ENCODE data around the gene ARHGAP24.

ARHGAP24 gene

DNA sequence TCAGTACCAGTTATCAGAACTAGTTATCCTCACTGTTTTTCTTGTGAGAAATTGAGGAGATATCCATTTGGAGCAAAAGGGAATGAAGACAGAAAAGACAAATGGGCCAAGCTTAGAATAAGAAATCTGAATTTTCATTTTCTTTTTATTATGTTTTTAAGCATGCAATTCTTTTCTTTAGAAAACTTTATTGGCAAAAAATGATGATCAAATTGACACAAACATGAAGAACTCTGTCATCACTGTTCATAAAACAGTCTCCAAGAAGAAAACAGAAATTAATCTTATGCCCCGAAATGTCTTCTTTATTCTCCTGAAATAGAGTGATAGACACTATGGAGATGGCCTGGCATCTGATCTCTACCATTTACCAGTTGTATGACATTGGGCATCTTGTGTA, 139.0 kb downstream of the ARHGAP24 start:
- Histone ChIP-seq H3K4me1 (ENCODE audit: control insufficient read depth in 1 of 2, insufficient read depth in 1 of 2, low read depth in 1 of 2, low read length in 1 of 2) (peaks cover 3 to 18% of the 10 kb centered on the region in 2 experiments), H3K4me3 (ENCODE audit: low read depth in 1 of 2, low read length in 1 of 2) (no peak overlapping the region), H3K27me3 (no peaks in the 10 kb centered on the region), H3K27ac (no peak overlapping the region), H3K36me3 (no peaks in the 10 kb centered on the region), H3K9me3 (no peaks in the 10 kb centered on the region)
- TF ChIP-seq, protein P1, sequence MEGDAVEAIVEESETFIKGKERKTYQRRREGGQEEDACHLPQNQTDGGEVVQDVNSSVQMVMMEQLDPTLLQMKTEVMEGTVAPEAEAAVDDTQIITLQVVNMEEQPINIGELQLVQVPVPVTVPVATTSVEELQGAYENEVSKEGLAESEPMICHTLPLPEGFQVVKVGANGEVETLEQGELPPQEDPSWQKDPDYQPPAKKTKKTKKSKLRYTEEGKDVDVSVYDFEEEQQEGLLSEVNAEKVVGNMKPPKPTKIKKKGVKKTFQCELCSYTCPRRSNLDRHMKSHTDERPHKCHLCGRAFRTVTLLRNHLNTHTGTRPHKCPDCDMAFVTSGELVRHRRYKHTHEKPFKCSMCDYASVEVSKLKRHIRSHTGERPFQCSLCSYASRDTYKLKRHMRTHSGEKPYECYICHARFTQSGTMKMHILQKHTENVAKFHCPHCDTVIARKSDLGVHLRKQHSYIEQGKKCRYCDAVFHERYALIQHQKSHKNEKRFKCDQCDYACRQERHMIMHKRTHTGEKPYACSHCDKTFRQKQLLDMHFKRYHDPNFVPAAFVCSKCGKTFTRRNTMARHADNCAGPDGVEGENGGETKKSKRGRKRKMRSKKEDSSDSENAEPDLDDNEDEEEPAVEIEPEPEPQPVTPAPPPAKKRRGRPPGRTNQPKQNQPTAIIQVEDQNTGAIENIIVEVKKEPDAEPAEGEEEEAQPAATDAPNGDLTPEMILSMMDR (IDR thresholded peaks at IDR 0.05), result no peak

DNA sequence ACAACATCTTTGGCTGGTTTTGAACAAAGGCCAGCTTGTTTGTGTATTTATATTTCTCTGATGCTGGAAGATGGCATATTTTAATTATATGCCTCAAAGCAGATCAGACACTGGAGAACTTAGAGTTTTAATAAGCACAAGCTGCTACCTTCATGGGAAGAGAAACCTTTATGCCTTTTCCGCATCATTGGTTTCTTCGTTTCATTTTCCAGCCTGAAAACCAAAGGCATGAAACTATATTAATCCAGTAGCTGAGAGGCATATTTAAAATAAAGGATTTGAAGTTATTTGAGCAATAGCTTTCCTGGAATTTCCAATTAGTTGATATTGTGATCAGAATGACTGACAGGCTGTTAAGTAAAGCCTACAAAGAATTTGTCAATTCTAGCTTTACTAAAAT, 141.0 kb downstream of the ARHGAP24 start:
- TF ChIP-seq, protein P1 (IDR thresholded peaks at IDR 0.05), result no peak
- Histone ChIP-seq H3K9me3 (no peaks in the 10 kb centered on the region), H3K27ac (no peak overlapping the region), H3K27me3 (no peaks in the 10 kb centered on the region), H3K4me1 (ENCODE audit: control insufficient read depth in 1 of 2, insufficient read depth in 1 of 2, low read depth in 1 of 2, low read length in 1 of 2) (peaks cover 3 to 18% of the 10 kb centered on the region in 2 experiments), H3K36me3 (no peaks in the 10 kb centered on the region), H3K4me3 (ENCODE audit: low read depth in 1 of 2, low read length in 1 of 2) (no peak overlapping the region)

DNA sequence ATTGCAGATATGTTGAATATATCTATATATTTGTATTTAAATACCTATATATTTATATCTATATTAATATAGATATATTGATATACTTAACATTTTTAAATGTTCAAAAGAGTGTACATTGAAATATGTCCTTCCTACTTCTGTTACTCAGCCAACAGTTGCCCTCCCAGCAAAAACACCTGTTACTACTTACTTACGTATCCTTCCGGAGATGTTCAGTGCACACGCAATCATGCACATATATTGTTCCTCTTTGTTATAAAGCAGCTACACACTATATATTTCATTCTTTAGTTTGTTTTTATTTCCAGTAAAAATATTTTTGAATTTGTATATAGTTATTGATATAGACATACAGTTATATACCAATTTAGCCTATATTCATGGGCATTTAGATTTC, 142.3 kb downstream of the ARHGAP24 start:
- Histone ChIP-seq H3K4me1 (ENCODE audit: control insufficient read depth in 1 of 2, insufficient read depth in 1 of 2, low read depth in 1 of 2, low read length in 1 of 2) (peaks cover 3 to 18% of the 10 kb centered on the region in 2 experiments), H3K36me3 (no peaks in the 10 kb centered on the region), H3K9me3 (no peaks in the 10 kb centered on the region), H3K27me3 (no peaks in the 10 kb centered on the region), H3K4me3 (ENCODE audit: low read depth in 1 of 2, low read length in 1 of 2) (no peak overlapping the region), H3K27ac (no peak overlapping the region)
- TF ChIP-seq, protein P1 (IDR thresholded peaks at IDR 0.05), result no peak

DNA sequence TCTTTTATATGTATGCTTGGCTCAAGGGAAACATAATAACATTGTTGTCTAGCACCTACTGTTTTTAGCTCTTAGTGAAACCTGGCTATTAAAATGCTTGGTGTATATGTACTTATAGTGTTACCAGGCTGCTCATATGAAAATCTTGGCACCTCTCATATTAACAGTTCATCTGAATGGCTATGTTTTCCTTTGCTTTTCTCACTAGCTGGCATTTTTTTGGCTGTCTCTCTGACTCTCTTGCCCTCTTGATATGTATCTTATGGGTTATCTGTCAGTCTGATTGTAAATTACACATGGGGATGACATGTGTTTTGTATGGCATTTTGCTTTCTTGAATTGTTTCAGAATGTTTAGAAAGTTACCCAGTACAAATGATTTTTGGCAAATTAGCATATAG, 158.0 kb downstream of the ARHGAP24 start:
- TF ChIP-seq, protein P1 (IDR thresholded peaks at IDR 0.05), result no peak
- Histone ChIP-seq H3K36me3 (no peaks in the 10 kb centered on the region), H3K4me1 (ENCODE audit: control insufficient read depth in 1 of 2, insufficient read depth in 1 of 2, low read depth in 1 of 2, low read length in 1 of 2) (no peaks in the 10 kb centered on the region), H3K4me3 (ENCODE audit: low read depth in 1 of 2, low read length in 1 of 2) (no peak overlapping the region), H3K27me3 (no peaks in the 10 kb centered on the region), H3K27ac (no peak overlapping the region), H3K9me3 (no peaks in the 10 kb centered on the region)

DNA sequence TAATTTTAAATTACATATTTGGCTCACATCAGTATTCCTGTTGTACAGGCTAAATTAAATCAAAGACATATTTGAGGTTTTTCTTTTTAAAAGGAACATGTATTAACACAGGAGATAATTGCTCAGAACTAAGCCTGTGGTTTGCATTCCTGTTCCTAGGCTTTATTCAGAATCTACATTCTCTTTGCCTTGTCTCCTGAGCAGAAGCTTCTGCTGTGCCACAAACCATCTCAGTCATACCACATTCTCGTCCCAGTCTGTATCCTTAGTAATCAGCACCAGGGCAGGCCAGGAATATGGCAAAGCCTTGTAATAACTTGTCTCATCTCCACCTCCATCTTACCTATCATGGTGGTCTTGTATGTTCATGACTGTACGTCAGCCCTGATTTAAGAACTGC, 162.8 kb downstream of the ARHGAP24 start:
- no peak overlapping the region for H3K27ac ChIP-seq
- no peaks in the 10 kb centered on the region for H3K4me1 ChIP-seq (ENCODE audit: control insufficient read depth in 1 of 2, insufficient read depth in 1 of 2, low read depth in 1 of 2, low read length in 1 of 2)
- TF ChIP-seq, protein P1 (IDR thresholded peaks at IDR 0.05), result no peak
- no peaks in the 10 kb centered on the region for H3K27me3 ChIP-seq
- no peaks in the 10 kb centered on the region for H3K9me3 ChIP-seq
- no peaks in the 10 kb centered on the region for H3K36me3 ChIP-seq
- no peak overlapping the region for H3K4me3 ChIP-seq (ENCODE audit: low read depth in 1 of 2, low read length in 1 of 2)

DNA sequence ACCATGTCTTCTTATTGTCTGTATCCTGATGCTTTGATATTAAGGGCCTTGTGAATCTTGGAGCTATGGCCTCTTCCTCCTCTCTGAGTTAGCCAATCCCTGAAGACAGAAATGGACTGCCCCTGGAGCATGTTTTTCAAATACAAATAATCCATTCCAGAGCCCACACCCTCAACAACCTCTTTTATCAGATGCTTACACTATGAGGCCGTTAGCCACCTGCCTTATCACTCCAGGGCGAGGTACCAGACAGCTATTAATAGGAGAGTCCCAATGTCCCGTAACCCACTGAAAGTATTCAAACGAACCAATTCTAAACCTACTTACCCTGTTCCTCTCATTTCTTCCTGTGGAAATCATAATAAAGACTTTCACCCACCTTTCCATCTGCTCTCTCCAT, 165.0 kb downstream of the ARHGAP24 start:
- H3K9me3 ChIP-seq, result no peaks in the 10 kb centered on the region
- H3K27ac ChIP-seq, result no peak overlapping the region
- no peak overlapping the region for H3K4me3 ChIP-seq (ENCODE audit: low read depth in 1 of 2, low read length in 1 of 2)
- no peaks in the 10 kb centered on the region for H3K36me3 ChIP-seq
- H3K4me1 ChIP-seq (ENCODE audit: control insufficient read depth in 1 of 2, insufficient read depth in 1 of 2, low read depth in 1 of 2, low read length in 1 of 2), result no peaks in the 10 kb centered on the region
- TF ChIP-seq, protein P1 (IDR thresholded peaks at IDR 0.05), result no peak
- H3K27me3 ChIP-seq, result no peaks in the 10 kb centered on the region

Measured in neutrophil (primary cell).